Ovary (tissue), 10 donors: ENCODE data around the gene KIF26B. TPM values are rescaled to one million over a fixed set of nuclear protein-coding genes. Genes with fewer than 3 reads are reported as not detected.

Experiments
- DNase-seq, 5 donors: peaks; one replicate each; pipeline ENCODE4 v3.0.0-alpha.2; 2019 to 2020
- H3K27ac ChIP-seq, 2 donors: fragments of 200-600 bp; one replicate each; pipeline versions ENCODE4 v1.5.1 to v1.8.0; 2019 to 2022
- H3K27me3 ChIP-seq: fragments of 200-600 bp; one replicate; pipeline ENCODE4 v1.8.0; 2022
- H3K36me3 ChIP-seq: fragments of 200-600 bp; sonication (generic); one replicate; pipeline ENCODE4 v1.5.1; 2019
- H3K4me1 ChIP-seq: one replicate; pipeline ENCODE4 v1.8.1; 2013; ENCODE audit warnings: mild to moderate bottlenecking, moderate library complexity; ENCODE audit not compliant: insufficient read depth
- H3K4me3 ChIP-seq: fragments of 200-600 bp; sonication (generic); one replicate; pipeline ENCODE4 v1.5.1; 2017
- H3K9me3 ChIP-seq, 2 donors: fragments of 200-600 bp in 1 of 2; sonication (generic) in 1 of 2; one replicate each; pipeline versions ENCODE4 v1.5.1 to v1.8.1; 2013 to 2019; ENCODE audit warnings: mild to moderate bottlenecking in 1 of 2, moderate library complexity in 1 of 2
- CTCF ChIP-seq, 3 donors: fragments of 450-650 bp in 2 of 3; fragments of 200-600 bp in 1 of 3; IDR thresholded peaks; one replicate each; pipeline versions ENCODE4 v1.5.1 to v1.8.0; 2016 to 2022; ENCODE audit warnings: antibody characterized with exemption in 3 of 3, mild to moderate bottlenecking in 1 of 3
- EP300 ChIP-seq: sonication (generic); formaldehyde crosslinking; IDR thresholded peaks from one replicate; pipeline ENCODE4 v1.6.1; 2017; ENCODE audit warnings: antibody characterized with exemption
- POLR2A ChIP-seq: fragments of 450-650 bp; IDR thresholded peaks from one replicate; pipeline ENCODE4 v1.6.1; 2017; ENCODE audit warnings: antibody characterized with exemption, mild to moderate bottlenecking, moderate library complexity
- WGBS, 3 donors: extraction: QIAGEN DNeasy Blood & Tissue Kit in 1 of 3; methylation state at CpG; one replicate each; pipeline versions ENCODE4 v1.1.5 to v1.1.7; 2013 to 2017; 5-methylcytosine and 5-hydroxymethylcytosine counted together
- intact Hi-C, 4 donors: fragments of 100-400 bp; cut with DNase I; formaldehyde crosslinking; loops; one replicate each; pipeline versions ENCODE4 v1.11.0 to v1.15.1; 2022 to 2023
- long read RNA-seq, 3 donors: library from polyadenylated mRNA in 2 of 3; unstranded in 2 of 3; transcript quantifications; one replicate each; pipeline ENCODE4 v2.0.0 and lab custom pipeline, GENCODE V29; 2021 to 2026
- polyA plus RNA-seq, 2 donors: library from polyadenylated mRNA; stranded (reverse); fragments of 200-250 nt in 1 of 2; fragments of 350-450 nt in 1 of 2; fragmentation: Illumina TruSeq in 1 of 2; extraction: RNeasy Lipid Tissue Mini Kit (QIAGEN cat#74804) in 1 of 2; gene quantifications; one replicate each; pipeline ENCODE4 v1.2.3, GENCODE V29; 2013 to 2014
- total RNA-seq, 7 donors: library from RNA; depleted of rRNA in 2 of 7; stranded (reverse); fragments of >200 nt in 2 of 7; fragmentation: NEBNext Ultra II Directional in 3 of 7; extraction: Animal tissue kit (Norgen Biotek cat#: 25700) in 3 of 7; gene quantifications; one replicate each; pipeline versions ENCODE4 v1.1.0 to v1.2.4, GENCODE V29; 2016 to 2023
- donor health status: DM: no; HTN: no; CAD: no; lungs with moderate emphysema.
- donor health status: DM: no; HTN: no; CAD: no.
- donor health status: Bipolar disorder and iron deficiency.
- donor health status: DM: yes; HTN: yes; CAD: no.
- donor health status: DM: no; HTN: no; CAD: no.
- donor health status: DM: yes; HTN: yes; CAD: no.

The KIF26B gene
- total RNA-seq (1 to 10 TPM in 4 of 7 donors, under 1 TPM in 3; 0.28 to 4.0 (median 1.4) TPM), polyA plus RNA-seq (under 1 TPM; 0.30 to 0.37 TPM)
- long read RNA-seq, donor 1, partial matches to known transcripts: 0 of 2 reads
- long read RNA-seq, donor 1, other reads (novel, unspliced or antisense): 2 of 2 reads
- long read RNA-seq, donor 2: 0 reads
- long read RNA-seq, donor 3, partial matches to known transcripts: 4 of 5 reads
- long read RNA-seq, donor 3, other reads (novel, unspliced or antisense): 1 of 5 reads

DNA sequence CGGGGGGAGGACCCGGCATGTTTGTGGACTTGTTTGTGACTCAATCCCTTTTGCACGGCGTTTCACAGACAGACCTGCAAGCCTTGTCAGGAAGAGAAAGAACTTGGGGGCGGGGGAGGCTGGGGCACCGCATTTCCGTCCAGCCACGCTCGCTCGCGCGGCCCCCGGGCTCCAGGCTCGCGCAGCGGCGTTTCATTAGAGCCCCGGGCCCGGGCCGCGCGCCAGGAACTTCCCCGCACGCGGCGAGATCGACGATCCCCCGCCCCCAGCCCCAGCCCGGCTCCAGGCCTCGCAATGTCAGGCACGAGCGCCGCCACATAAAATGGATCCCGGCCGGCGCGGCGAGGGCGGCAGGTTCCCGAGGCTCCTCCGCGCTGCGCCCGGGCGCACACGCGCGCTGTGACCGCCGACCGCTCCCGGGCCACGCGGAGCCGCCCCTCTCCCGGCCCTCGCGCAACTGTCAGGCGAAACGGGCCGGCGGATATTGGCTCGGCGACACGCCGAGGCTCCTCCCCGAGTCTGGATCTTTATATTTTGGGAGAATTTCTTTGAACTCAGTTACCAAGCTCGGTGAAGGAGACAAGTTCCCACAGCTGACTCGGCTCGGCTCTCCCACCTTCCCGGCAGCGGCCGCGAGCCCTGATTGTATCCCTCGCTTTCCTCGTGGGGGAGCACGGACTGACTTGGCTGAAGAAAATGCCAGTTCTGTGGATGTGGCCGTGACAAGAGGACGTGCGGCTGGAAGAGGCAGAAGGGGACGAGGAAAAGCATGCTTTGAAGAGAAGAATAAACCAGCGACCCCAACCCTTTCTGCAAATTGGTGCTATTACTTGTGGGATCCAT, at the start of gene KIF26B:
TSS of gene KIF26B (plus strand) at position 557 of the 843 bp plus-strand sequence. CDS start 440 bp downstream, outside the sequence.
- H3K27me3 ChIP-seq: no peaks in the 10 kb centered on the region
- no peaks in the 10 kb centered on the region for H3K36me3 ChIP-seq
- H3K27ac ChIP-seq: no peak within 1 kb of the TSS
- peak in 4 of 5 donors; percentile 21 to 60 (median 40) for DNase-seq
- TF ChIP-seq EP300 (no peak), CTCF (IDR thresholded peaks at IDR 0.05) (no peak), POLR2A (no peak)
- H3K4me1 ChIP-seq: peaks cover 12% of the 10 kb centered on the region
- peak within 1 kb of the TSS; percentile 42 for H3K4me3 ChIP-seq
- 0% methylated on average over 56 to 83 of the region's 83 CpGs for WGBS, 3 donors
- H3K9me3 ChIP-seq: no peaks in the 10 kb centered on the region
- intact Hi-C loops: loop anchor here in 3 of 4 donors (2.0 to 10.0 kb wide), 6 partner anchors 848 to 1338 kb away; no protein-coding TSS in a partner anchor

DNA sequence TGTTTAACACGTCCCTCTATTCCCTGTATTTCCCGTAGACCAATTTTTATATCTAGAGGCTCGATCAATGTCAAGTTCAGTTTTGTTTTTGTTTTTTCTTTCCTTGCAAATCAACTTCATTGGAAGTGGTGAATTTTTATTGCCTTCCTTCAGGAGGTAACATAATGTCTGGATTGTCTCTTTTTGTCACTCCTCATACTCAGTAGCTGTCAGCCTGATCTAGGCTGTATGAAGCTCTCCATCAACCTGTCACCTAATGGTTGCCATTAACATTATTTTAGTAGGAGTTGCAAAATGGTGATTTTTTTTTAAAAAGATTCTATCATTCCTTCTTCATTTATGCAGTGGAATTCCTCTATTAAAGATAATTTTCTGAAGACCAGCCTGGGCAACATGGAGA, 49.7 kb upstream of the KIF26B start:
- H3K4me3 ChIP-seq: no peak overlapping the region
- no peak for TF ChIP-seq CTCF (IDR thresholded peaks at IDR 0.05)
- TF ChIP-seq POLR2A: no peak
- no peak for TF ChIP-seq EP300
- intact Hi-C loops: no loop called here
- DNase-seq: no peak
- H3K27ac ChIP-seq: no peak overlapping the region
- no peaks in the 10 kb centered on the region for H3K27me3 ChIP-seq
- 98 to 99% (median 98%) methylated on average over 3 of the region's 3 CpGs for WGBS, 3 donors
- H3K36me3 ChIP-seq: no peaks in the 10 kb centered on the region
- no peaks in the 10 kb centered on the region for H3K4me1 ChIP-seq
- no peaks in the 10 kb centered on the region for H3K9me3 ChIP-seq

DNA sequence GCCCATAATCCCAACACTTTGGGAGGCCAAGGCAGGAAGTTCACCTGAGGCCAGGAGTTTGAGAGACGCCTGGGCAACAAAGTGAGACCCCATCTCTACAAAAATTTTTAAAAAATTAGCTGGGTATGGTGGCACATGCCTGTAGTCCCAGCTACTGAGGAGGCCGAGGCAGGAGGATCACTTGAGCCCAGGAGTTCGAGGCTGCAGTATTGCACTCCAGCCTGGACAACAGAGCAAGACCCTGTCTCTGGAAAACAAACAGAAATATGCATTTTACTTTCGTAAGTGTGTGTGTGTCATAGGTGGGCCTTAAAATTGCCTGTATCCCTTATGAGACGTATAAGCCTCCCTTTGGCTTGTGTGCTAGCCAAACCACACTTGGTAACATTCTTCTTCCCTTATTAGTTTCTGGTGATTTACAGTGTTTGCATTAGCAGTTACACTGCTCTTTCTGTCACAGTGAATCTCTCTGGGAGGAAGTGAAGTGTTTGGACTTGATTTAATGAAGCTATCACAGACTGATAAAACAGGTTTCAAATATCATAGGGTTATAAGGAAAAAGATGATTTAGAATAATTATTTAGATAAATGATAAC, 48.9 kb upstream of the KIF26B start:
- H3K4me1 ChIP-seq: no peaks in the 10 kb centered on the region
- no peaks in the 10 kb centered on the region for H3K27me3 ChIP-seq
- no peaks in the 10 kb centered on the region for H3K36me3 ChIP-seq
- intact Hi-C loops: no loop called here
- H3K27ac ChIP-seq: no peak overlapping the region
- no peak for DNase-seq
- no peaks in the 10 kb centered on the region for H3K9me3 ChIP-seq
- TF ChIP-seq CTCF (IDR thresholded peaks at IDR 0.05) (no peak), EP300 (no peak), POLR2A (no peak)
- 86 to 93% (median 93%) methylated on average over 5 of the region's 5 CpGs for WGBS, 3 donors
- no peak overlapping the region for H3K4me3 ChIP-seq

DNA sequence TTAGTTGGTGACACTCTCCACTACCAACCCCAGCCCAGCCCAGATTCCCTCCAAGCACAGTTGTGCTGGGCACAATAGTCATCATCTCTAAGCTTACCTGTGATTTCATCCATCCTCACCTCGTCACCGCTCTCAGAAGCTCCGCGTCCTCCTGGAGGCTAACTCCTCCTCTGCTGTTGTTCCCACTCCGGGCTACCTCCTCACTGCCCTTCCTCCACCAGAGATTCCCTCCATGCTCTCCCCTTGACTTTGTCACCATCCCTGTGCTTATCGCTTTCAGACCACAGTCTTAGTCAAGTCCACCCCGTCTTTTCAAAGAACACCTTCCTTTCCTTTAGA, 47.0 kb upstream of the KIF26B start:
- intact Hi-C loops: no loop called here
- no peaks in the 10 kb centered on the region for H3K27me3 ChIP-seq
- H3K27ac ChIP-seq: no peak overlapping the region
- H3K36me3 ChIP-seq: no peaks in the 10 kb centered on the region
- no peaks in the 10 kb centered on the region for H3K9me3 ChIP-seq
- no peak for TF ChIP-seq CTCF (IDR thresholded peaks at IDR 0.05)
- TF ChIP-seq POLR2A: no peak
- no peak for TF ChIP-seq EP300
- DNase-seq: no peak
- H3K4me3 ChIP-seq: no peak overlapping the region
- no peaks in the 10 kb centered on the region for H3K4me1 ChIP-seq
- 93 to 95% (median 94%) methylated on average over 7 of the region's 7 CpGs for WGBS, 3 donors
